GM19452 (cell line): ENCODE data around the gene PPBP.
"Not testable (repeated sequence)": the region's sequence is repeated elsewhere in the genome, so short reads cannot be mapped to it uniquely, and the experiment has no call there.

ENCODE experiments used
- ATAC-seq: cut with Tn5 transposase; IDR thresholded peaks from one replicate; pipeline ENCODE4 v1.9.1; 2021; ENCODE audit not compliant: unreplicated experiment

PPBP gene

GRCh38 chr4:73952352-73952751 is 35.6 kb downstream of the PPBP start:
- no peak for ATAC-seq

GRCh38 chr4:73950376-73950920 is 37.5 kb downstream of the PPBP start:
- ATAC-seq, result not testable (repeated sequence)

GRCh38 chr4:73948990-73949706 is 38.8 kb downstream of the PPBP start:
- no peak for ATAC-seq

- ATAC-seq, result no peak
Measured at GRCh38 chr4:73948291-73948690, 39.7 kb downstream of the PPBP start.

- no peak for ATAC-seq
Measured at GRCh38 chr4:73947239-73947985, 40.6 kb downstream of the PPBP start.

GRCh38 chr4:73945674-73946449 is 42.1 kb downstream of the PPBP start:
- no peak for ATAC-seq

- no peak for ATAC-seq
Measured at GRCh38 chr4:73945140-73945539, 42.9 kb downstream of the PPBP start.

GRCh38 chr4:73944061-73944875 is 43.7 kb downstream of the PPBP start:
- no peak for ATAC-seq

- ATAC-seq, result no peak
Measured at GRCh38 chr4:73943555-73943954, 44.4 kb downstream of the PPBP start.

- ATAC-seq, result no peak
Measured at GRCh38 chr4:73936969-73937368, 51.0 kb downstream of the PPBP start.
